H1 (cell line): Measurements from ENCODE around the gene LTF. TPM values are rescaled to one million over a fixed set of nuclear protein-coding genes. Genes with fewer than 3 reads are reported as not detected.

Source experiments
- CHD1 ChIP-seq: IDR thresholded peaks from 2 replicates; pipeline ENCODE4 v1.6.1; 2012; ENCODE audit warnings: low read depth, low read length, improper control_type of control experiment
- GABPA ChIP-seq: IDR thresholded peaks from 2 replicates; pipeline ENCODE4 v1.6.1; 2011; ENCODE audit warnings: mild to moderate bottlenecking, low read length, moderate library complexity, borderline replicate concordance; ENCODE audit not compliant: insufficient read depth
- TCF12 ChIP-seq: IDR thresholded peaks from 2 replicates; pipeline ENCODE4 v1.6.1; 2011; ENCODE audit warnings: low read depth, mild to moderate bottlenecking, low read length
- polyA plus RNA-seq, 7 experiments: library from polyadenylated mRNA; depleted of rRNA in 3 of 7; stranded (reverse) in 5 of 7; unstranded in 2 of 7; fragments of >200 nt in 5 of 7; fragments of 200-250 nt in 2 of 7; gene quantifications; 1 replicate in 5 of 7; 2 replicates in 1 of 7; 4 replicates in 1 of 7; pipeline versions ENCODE4 v1.2.1 to v1.2.3, GENCODE V29; 2011 to 2013; ENCODE audit warnings: missing spikeins in 2 of 7, mixed read lengths in 2 of 7
- total RNA-seq: library from RNA; stranded (reverse); fragmentation: NEBNext Ultra II Directional; extraction: Animal tissue kit (Norgen Biotek cat#: 25700); gene quantifications from 2 replicates; pipeline ENCODE4 v1.2.1, GENCODE V29; 2021

The LTF gene
- total and polyA plus RNA-seq, 2 of the 8 experiments (the other 6 are each of a cell fraction or from before 2014, with no cell fraction given), result 0.23 to 0.99 TPM

DNA sequence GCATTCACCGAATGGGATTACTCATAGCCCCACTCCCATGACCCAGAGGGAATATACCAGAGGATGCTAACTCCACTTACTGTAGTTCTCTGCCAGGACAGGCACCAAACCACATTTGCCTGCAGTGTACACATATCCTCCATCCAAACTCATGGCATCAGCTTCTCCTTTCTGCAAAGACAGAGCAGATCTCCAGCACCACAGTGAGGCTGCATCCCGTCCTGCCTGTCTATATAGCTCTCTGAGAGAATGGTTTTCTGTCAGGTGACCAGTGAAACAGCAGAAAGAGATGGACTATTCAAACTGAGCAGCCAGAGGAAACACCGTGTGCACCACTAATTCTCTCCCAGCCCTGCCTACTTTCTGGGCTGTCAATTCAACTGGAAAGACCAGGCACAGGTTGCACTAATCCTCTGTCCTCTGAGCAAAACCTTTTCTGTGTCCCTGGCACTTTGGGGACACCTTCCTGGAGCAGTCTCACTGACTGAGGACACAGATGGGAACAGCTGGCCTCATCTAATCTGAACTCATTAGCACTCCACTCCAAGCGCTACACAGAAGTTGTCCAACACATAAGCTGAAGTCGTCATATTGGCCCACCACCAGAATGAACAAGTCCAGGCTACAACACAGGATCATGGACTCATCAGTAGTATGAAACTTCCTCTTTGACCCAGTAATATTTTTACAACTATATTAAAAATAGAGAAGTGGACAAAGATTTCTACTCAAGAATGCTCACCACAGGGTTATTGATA lies 17.3 kb downstream of the LTF start (continued):
- no peak for TF ChIP-seq TCF12
- TF ChIP-seq CHD1, result no peak
- TF ChIP-seq GABPA, result no peak
